Activated gamma-delta T cell treated with Interleukin-2 at 50 U/mL for 16 hours (primary cell): ENCODE measurements around the gene ZC3H12D.
"Not testable (repeated sequence)": the region's sequence is repeated elsewhere in the genome, so short reads cannot be mapped to it uniquely, and the experiment has no call there.

Experiments used
- DNase-seq: peaks from one replicate; pipeline ENCODE4 v3.0.0-alpha.2; 2020

Gene ZC3H12D

GRCh38 chr6:149484733-149485700 lies at the start of gene ZC3H12D:
Gene ZC3H12D (minus strand): TSS chr6:149485014. CDS start chr6:149474543, 10,471 bp downstream.
- DNase-seq: peak; percentile 75

- DNase-seq: no peak
Observed at GRCh38 chr6:149529650-149530049, 44.8 kb upstream of the ZC3H12D start.

GRCh38 chr6:149515494-149515893 lies 30.7 kb upstream of the ZC3H12D start:
- DNase-seq: no peak

GRCh38 chr6:149513915-149514314 lies 29.1 kb upstream of the ZC3H12D start:
- DNase-seq: no peak

GRCh38 chr6:149510793-149511512 lies 26.1 kb upstream of the ZC3H12D start:
- DNase-seq: no peak

- DNase-seq: no peak
Observed at GRCh38 chr6:149508485-149508884, 23.7 kb upstream of the ZC3H12D start.

- DNase-seq: no peak
Observed at GRCh38 chr6:149503872-149504271, 19.1 kb upstream of the ZC3H12D start.

GRCh38 chr6:149503276-149503675 lies 18.5 kb upstream of the ZC3H12D start:
- DNase-seq: no peak

GRCh38 chr6:149501768-149502167 lies 17.0 kb upstream of the ZC3H12D start:
- DNase-seq: no peak

- no peak for DNase-seq
Observed at GRCh38 chr6:149501201-149501600, 16.4 kb upstream of the ZC3H12D start.

GRCh38 chr6:149500096-149500495 lies 15.3 kb upstream of the ZC3H12D start:
- no peak for DNase-seq

- no peak for DNase-seq
Observed at GRCh38 chr6:149499066-149499465, 14.3 kb upstream of the ZC3H12D start.

- no peak for DNase-seq
Observed at GRCh38 chr6:149497365-149497764, 12.6 kb upstream of the ZC3H12D start.

- DNase-seq: not testable (repeated sequence)
Observed at GRCh38 chr6:149496597-149496996, 11.8 kb upstream of the ZC3H12D start.

GRCh38 chr6:149495349-149496016 lies 10.7 kb upstream of the ZC3H12D start:
- DNase-seq: not testable (repeated sequence)

- peak; percentile 14 for DNase-seq
Observed at GRCh38 chr6:149494810-149495209, 10.0 kb upstream of the ZC3H12D start.

GRCh38 chr6:149493761-149494320 lies 9.0 kb upstream of the ZC3H12D start:
- no peak for DNase-seq

- DNase-seq: no peak
Observed at GRCh38 chr6:149492798-149493343, 8.1 kb upstream of the ZC3H12D start.

- no peak for DNase-seq
Observed at GRCh38 chr6:149489967-149490366, 5.2 kb upstream of the ZC3H12D start.

GRCh38 chr6:149488815-149489214 lies 4.0 kb upstream of the ZC3H12D start:
- no peak for DNase-seq

GRCh38 chr6:149487316-149487715 lies 2.5 kb upstream of the ZC3H12D start:
- DNase-seq: no peak

- no peak for DNase-seq
Observed at GRCh38 chr6:149483849-149484655, 762 bp downstream of the ZC3H12D start.
